Measurements from ENCODE around the gene JARID2.

- TF ChIP-seq POLR2A (IDR thresholded peaks at IDR 0.05) (no peak), CTCF (IDR thresholded peaks at IDR 0.05) (no peak)
Observed at GRCh38 chr6:15544321-15544900, 298.5 kb downstream of the JARID2 start.

All from breast epithelium (tissue), 3 donors.